ENCODE results near the gene SOCS6. TPM values are rescaled to one million over a fixed set of nuclear protein-coding genes. Genes with fewer than 3 reads are reported as not detected.

SOCS6 gene
- total RNA-seq, 6 experiments from 2014 or later, result 11.7 to 18.0 (median 14.0) TPM

DNA sequence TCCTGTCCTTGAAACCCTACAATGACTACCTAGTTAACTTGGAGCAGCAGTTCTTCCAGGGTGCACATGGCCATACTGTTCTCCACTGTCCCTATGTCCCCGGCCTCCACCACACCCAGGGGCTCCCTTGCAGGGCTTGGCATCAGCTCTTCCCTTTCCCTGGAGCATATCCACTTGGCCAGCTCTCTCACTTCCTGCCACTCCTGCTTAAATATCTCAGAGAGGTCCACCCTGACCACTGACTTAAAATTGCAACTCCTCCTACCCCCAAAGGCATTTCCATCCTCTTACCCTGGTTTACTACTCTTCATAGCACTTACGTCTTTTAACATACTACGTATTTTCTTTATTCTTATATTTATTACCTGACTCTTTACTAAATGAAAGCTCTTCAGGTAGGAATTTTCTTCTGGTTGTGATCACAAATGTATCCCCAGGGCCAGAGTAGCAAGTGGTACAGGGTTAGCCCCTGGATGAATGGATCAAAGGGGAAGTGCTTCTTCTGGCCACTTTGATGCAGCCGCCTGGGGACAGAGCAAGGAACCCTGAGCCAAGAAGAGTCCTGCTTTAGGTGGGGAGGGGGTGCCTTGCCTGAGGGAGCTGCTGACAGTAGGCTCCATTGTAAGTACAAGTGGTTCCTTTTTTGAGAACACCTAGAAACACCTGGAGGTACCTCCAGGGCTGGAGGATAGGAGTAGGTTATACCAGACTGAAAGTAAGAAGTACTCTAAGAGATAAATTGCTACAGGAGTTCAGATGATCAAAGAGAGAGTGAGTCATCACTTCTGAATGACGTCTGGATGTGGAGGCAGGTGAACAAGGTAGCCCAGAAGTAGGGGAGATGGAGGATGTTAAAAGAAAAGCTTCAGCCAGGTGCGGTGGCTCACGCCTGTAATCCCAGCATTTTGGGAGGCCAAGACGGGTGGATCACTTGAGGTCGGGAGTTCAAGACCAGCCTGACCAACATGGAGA is 82.2 kb downstream of the SOCS6 start:
- WGBS (ENCODE audit: insufficient coverage, low coverage, low lambda C conversion rate, missing lambda C conversion rate), result 87% methylated on average over 8 of the region's 9 CpGs
- H3K36me3 ChIP-seq, result no peaks in the 10 kb centered on the region

DNA sequence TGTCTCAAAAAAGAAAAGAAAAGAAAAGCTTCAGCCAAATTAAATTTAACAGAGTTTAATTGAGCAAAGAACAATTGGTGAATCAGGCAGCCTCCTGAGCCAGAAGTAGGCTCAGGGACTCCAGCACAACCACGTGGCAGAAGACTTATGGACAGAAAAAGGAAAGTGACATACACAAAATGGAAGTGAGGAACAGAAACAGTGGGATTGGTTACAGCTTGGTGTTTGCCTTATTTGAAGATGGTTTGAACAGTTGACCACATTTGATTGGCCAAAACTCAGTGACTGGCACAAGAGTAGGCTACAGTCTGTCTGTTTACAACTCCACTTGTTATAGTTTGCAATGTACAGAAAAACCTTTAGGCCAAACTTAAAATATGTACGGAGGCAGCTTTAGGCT is 83.1 kb downstream of the SOCS6 start:
- intact Hi-C loops (cut with DNase I), result no loop called here
- TF ChIP-seq, protein P1, sequence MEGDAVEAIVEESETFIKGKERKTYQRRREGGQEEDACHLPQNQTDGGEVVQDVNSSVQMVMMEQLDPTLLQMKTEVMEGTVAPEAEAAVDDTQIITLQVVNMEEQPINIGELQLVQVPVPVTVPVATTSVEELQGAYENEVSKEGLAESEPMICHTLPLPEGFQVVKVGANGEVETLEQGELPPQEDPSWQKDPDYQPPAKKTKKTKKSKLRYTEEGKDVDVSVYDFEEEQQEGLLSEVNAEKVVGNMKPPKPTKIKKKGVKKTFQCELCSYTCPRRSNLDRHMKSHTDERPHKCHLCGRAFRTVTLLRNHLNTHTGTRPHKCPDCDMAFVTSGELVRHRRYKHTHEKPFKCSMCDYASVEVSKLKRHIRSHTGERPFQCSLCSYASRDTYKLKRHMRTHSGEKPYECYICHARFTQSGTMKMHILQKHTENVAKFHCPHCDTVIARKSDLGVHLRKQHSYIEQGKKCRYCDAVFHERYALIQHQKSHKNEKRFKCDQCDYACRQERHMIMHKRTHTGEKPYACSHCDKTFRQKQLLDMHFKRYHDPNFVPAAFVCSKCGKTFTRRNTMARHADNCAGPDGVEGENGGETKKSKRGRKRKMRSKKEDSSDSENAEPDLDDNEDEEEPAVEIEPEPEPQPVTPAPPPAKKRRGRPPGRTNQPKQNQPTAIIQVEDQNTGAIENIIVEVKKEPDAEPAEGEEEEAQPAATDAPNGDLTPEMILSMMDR (IDR thresholded peaks at IDR 0.05), result no peak
- no peak for TF ChIP-seq POLR2A (IDR thresholded peaks at IDR 0.05)
- H3K4me1 ChIP-seq, result peaks cover 0 to 13% (median 5%) of the 10 kb centered on the region in 4 donors
- no peak overlapping the region for H3K4me3 ChIP-seq
- H3K9me3 ChIP-seq, result no peaks in the 10 kb centered on the region
- H3K36me3 ChIP-seq, result no peaks in the 10 kb centered on the region
- DNase-seq (no peak), ATAC-seq (no peak)
- no peaks in the 10 kb centered on the region for H3K27me3 ChIP-seq
- H3K27ac ChIP-seq, result no peak overlapping the region
- WGBS (ENCODE audit: insufficient coverage, low coverage, low lambda C conversion rate, missing lambda C conversion rate), result 88% methylated on average over 2 of the region's 2 CpGs

More for the DNA sequence above, 82.2 kb downstream of the SOCS6 start:
- no peak for TF ChIP-seq POLR2A (IDR thresholded peaks at IDR 0.05)
- TF ChIP-seq, protein P1 (IDR thresholded peaks at IDR 0.05), result no peak
- Histone ChIP-seq H3K9me3 (no peaks in the 10 kb centered on the region), H3K27ac (no peak overlapping the region), H3K27me3 (no peaks in the 10 kb centered on the region), H3K4me1 (peaks cover 0 to 8% (median 1%) of the 10 kb centered on the region in 4 donors), H3K4me3 (no peak overlapping the region)
- intact Hi-C loops (cut with DNase I), result no loop called here
- DNase-seq, result no peak
- no peak for ATAC-seq

DNA sequence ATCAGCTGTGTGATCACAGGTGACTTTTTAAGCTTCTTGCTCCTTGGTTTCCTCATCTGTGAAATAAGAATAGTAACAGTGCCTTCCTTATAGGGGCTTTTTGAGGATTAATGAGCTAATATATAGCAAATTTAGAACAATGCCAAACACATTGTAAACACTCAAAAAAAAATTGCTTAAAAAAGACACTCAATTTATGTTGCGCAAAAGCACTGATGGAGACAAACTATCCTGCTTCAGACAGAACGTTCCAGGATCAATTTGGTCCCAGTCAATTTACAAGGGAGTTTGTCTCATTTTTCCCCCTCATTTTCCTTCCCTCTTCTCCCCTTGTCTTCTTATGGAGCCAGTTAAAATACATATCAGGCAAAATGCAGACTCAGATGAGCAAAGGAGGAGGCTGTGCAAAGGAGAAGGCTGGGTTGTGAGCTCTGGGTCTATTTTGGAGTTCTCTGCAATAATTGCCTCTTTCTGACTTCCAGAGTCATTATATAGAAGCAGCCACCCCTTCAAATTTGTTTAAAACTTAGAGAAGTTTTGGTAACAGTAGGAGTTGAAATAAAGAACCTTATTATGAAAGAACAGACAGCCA is 83.7 kb downstream of the SOCS6 start:
- TF ChIP-seq POLR2A (IDR thresholded peaks at IDR 0.05), result no peak
- TF ChIP-seq, protein P1 (IDR thresholded peaks at IDR 0.05), result no peak
- ATAC-seq (no peak), DNase-seq (no peak)
- Histone ChIP-seq H3K4me1 (peaks cover 0 to 18% (median 7%) of the 10 kb centered on the region in 4 donors), H3K27me3 (no peaks in the 10 kb centered on the region), H3K9me3 (no peaks in the 10 kb centered on the region), H3K4me3 (no peak overlapping the region), H3K27ac (no peak overlapping the region), H3K36me3 (no peaks in the 10 kb centered on the region)
- WGBS (ENCODE audit: insufficient coverage, low coverage, low lambda C conversion rate, missing lambda C conversion rate), result 73% methylated on average over 2 of the region's 2 CpGs
- intact Hi-C loops (cut with DNase I), result no loop called here

DNA sequence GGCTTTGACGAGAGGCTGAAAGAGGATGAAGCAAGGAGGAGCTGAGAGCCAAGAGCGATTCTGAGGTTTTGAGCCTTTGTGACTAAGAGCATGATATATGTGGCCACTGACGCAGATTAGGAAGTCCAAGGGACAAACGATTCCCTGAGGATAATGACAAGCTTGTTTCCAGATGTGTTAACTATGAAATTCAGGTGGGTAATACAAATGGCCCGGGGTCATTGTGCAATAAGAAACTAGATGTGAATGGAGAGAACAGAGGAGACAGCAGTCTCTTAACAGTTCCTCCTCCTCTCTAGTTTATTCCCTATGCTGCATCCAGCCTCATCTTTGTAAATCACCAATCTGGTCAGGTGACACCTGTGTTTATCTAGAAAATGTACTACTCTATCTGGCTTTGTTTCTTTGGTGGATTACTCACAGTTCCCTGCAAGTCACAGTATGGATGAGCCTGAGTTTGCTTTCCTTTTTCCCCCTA is 84.2 kb downstream of the SOCS6 start:
- TF ChIP-seq, protein P1 (IDR thresholded peaks at IDR 0.05), result no peak
- no peak for TF ChIP-seq POLR2A (IDR thresholded peaks at IDR 0.05)
- Histone ChIP-seq H3K36me3 (no peaks in the 10 kb centered on the region), H3K27ac (no peak overlapping the region), H3K4me3 (no peak overlapping the region), H3K4me1 (peaks cover 0 to 24% (median 9%) of the 10 kb centered on the region in 4 donors), H3K9me3 (no peaks in the 10 kb centered on the region), H3K27me3 (no peaks in the 10 kb centered on the region)
- ATAC-seq, result peak in 1 of 4 donors; percentile 48
- 50% methylated on average over 5 of the region's 5 CpGs for WGBS (ENCODE audit: insufficient coverage, low coverage, low lambda C conversion rate, missing lambda C conversion rate)
- intact Hi-C loops (cut with DNase I), result no loop called here
- DNase-seq, result no peak
